ENCODE results near the gene PTPRM. TPM values are rescaled to one million over a fixed set of nuclear protein-coding genes. Genes with fewer than 3 reads are reported as not detected.

PTPRM gene
- total RNA-seq, 1 experiment from 2014 or later, result 1.6 TPM

- TF ChIP-seq SIN3A (IDR thresholded peaks at IDR 0.05; ENCODE audit: borderline replicate concordance, insufficient read depth, low read depth, low read length), result no peak
- no peak for TF ChIP-seq TCF7L2 (IDR thresholded peaks at IDR 0.05; ENCODE audit: low read depth, low read length)
- TF ChIP-seq, protein P1, sequence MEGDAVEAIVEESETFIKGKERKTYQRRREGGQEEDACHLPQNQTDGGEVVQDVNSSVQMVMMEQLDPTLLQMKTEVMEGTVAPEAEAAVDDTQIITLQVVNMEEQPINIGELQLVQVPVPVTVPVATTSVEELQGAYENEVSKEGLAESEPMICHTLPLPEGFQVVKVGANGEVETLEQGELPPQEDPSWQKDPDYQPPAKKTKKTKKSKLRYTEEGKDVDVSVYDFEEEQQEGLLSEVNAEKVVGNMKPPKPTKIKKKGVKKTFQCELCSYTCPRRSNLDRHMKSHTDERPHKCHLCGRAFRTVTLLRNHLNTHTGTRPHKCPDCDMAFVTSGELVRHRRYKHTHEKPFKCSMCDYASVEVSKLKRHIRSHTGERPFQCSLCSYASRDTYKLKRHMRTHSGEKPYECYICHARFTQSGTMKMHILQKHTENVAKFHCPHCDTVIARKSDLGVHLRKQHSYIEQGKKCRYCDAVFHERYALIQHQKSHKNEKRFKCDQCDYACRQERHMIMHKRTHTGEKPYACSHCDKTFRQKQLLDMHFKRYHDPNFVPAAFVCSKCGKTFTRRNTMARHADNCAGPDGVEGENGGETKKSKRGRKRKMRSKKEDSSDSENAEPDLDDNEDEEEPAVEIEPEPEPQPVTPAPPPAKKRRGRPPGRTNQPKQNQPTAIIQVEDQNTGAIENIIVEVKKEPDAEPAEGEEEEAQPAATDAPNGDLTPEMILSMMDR (IDR thresholded peaks at IDR 0.05), result no peak
- TF ChIP-seq POLR2AphosphoS5 (IDR thresholded peaks at IDR 0.05; ENCODE audit: low read depth, low read length), result no peak
- TF ChIP-seq, protein P2, sequence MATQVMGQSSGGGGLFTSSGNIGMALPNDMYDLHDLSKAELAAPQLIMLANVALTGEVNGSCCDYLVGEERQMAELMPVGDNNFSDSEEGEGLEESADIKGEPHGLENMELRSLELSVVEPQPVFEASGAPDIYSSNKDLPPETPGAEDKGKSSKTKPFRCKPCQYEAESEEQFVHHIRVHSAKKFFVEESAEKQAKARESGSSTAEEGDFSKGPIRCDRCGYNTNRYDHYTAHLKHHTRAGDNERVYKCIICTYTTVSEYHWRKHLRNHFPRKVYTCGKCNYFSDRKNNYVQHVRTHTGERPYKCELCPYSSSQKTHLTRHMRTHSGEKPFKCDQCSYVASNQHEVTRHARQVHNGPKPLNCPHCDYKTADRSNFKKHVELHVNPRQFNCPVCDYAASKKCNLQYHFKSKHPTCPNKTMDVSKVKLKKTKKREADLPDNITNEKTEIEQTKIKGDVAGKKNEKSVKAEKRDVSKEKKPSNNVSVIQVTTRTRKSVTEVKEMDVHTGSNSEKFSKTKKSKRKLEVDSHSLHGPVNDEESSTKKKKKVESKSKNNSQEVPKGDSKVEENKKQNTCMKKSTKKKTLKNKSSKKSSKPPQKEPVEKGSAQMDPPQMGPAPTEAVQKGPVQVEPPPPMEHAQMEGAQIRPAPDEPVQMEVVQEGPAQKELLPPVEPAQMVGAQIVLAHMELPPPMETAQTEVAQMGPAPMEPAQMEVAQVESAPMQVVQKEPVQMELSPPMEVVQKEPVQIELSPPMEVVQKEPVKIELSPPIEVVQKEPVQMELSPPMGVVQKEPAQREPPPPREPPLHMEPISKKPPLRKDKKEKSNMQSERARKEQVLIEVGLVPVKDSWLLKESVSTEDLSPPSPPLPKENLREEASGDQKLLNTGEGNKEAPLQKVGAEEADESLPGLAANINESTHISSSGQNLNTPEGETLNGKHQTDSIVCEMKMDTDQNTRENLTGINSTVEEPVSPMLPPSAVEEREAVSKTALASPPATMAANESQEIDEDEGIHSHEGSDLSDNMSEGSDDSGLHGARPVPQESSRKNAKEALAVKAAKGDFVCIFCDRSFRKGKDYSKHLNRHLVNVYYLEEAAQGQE (IDR thresholded peaks at IDR 0.05; ENCODE audit: insufficient read depth in 1 of 2, low read depth in 2 of 2, low read length in 1 of 2), result no peak
- H3K36me3 ChIP-seq (ENCODE audit: control insufficient read depth, insufficient read depth, low read length), result no peaks in the 10 kb centered on the region
- ATAC-seq, result no peak
- DNase-seq (ENCODE audit: low read depth, low spot score), result no peak
- H3K27ac ChIP-seq (ENCODE audit: low read length), result no peak overlapping the region
- CTCF ChIA-PET, result no interaction called here
- no peaks in the 10 kb centered on the region for H3K9me3 ChIP-seq (ENCODE audit: control insufficient read depth, insufficient read depth, low read depth, low read length)
- BruUV-seq (replicated peaks), result no TSS peak
- POLR2A ChIA-PET, result no interaction called here
- in situ Hi-C loops (cut with HindIII; ENCODE audit: low pct_unique_long_range_greater_than_20kb, low sequenced_read_pairs), result no loop called here
- no peaks in the 10 kb centered on the region for H3K27me3 ChIP-seq (ENCODE audit: control insufficient read depth, insufficient read depth, low read length)
- intact Hi-C loops (cut with micrococcal nuclease; ENCODE audit: unreplicated experiment), result no loop called here
- no peaks in the 10 kb centered on the region for H3K4me1 ChIP-seq (ENCODE audit: control insufficient read depth, insufficient read depth, low read length)
- H3K4me3 ChIP-seq (ENCODE audit: low read depth in 2 of 2, low read length in 2 of 2), result no peak overlapping the region
Observed at GRCh38 chr18:7898181-7898580, 331.1 kb downstream of the PTPRM start.

DNA sequence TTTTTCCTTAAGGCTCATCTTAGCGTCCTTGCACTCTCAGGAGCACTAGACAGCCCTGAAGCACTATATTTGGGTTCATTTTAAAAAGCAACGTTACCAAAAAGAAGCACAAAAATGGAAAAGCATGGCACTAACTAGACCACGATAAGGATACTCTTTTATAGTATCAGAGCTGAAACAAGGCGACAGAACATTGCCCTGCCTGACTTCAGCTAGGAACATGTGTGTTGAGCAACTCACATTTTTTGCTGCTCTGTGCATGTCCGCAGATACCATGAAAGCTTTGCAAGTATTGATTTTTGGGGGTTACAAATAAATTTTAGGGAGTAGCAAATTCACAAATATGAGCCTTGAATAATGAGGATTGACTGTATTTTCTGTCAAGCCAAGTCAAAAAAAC, 332.0 kb downstream of the PTPRM start:
- H3K4me1 ChIP-seq (ENCODE audit: control insufficient read depth, insufficient read depth, low read length), result no peaks in the 10 kb centered on the region
- no peak for DNase-seq (ENCODE audit: low read depth, low spot score)
- BruUV-seq (replicated peaks), result no TSS peak
- no peak overlapping the region for H3K27ac ChIP-seq (ENCODE audit: low read length)
- H3K9me3 ChIP-seq (ENCODE audit: control insufficient read depth, insufficient read depth, low read depth, low read length), result no peaks in the 10 kb centered on the region
- no peak for ATAC-seq
- H3K27me3 ChIP-seq (ENCODE audit: control insufficient read depth, insufficient read depth, low read length), result no peaks in the 10 kb centered on the region
- TF ChIP-seq TCF7L2 (IDR thresholded peaks at IDR 0.05; ENCODE audit: low read depth, low read length) (no peak), SIN3A (IDR thresholded peaks at IDR 0.05; ENCODE audit: borderline replicate concordance, insufficient read depth, low read depth, low read length) (no peak), POLR2AphosphoS5 (IDR thresholded peaks at IDR 0.05; ENCODE audit: low read depth, low read length) (no peak)
- TF ChIP-seq, protein P2 (IDR thresholded peaks at IDR 0.05; ENCODE audit: insufficient read depth in 1 of 2, low read depth in 2 of 2, low read length in 1 of 2), result no peak
- TF ChIP-seq, protein P1 (IDR thresholded peaks at IDR 0.05), result no peak
- in situ Hi-C loops (cut with HindIII; ENCODE audit: low pct_unique_long_range_greater_than_20kb, low sequenced_read_pairs), result no loop called here
- intact Hi-C loops (cut with micrococcal nuclease; ENCODE audit: unreplicated experiment), result no loop called here
- ChIA-PET POLR2A (no interaction called here), CTCF (no interaction called here)
- no peak overlapping the region for H3K4me3 ChIP-seq (ENCODE audit: low read depth in 2 of 2, low read length in 2 of 2)
- H3K36me3 ChIP-seq (ENCODE audit: control insufficient read depth, insufficient read depth, low read length), result no peaks in the 10 kb centered on the region

Measured in Panc1 (cell line).